HG03139 (cell line): ENCODE data around the gene SUN2.

Experiments
- ATAC-seq: cut with Tn5 transposase; IDR thresholded peaks from one replicate; pipeline ENCODE4 v1.9.1; 2021; ENCODE audit not compliant: unreplicated experiment

SUN2 gene

GRCh38 chr22:38777087-38777671 lies 21.4 kb upstream of the SUN2 start:
- ATAC-seq, result no peak

- no peak for ATAC-seq
Observed at GRCh38 chr22:38776086-38776485, 20.3 kb upstream of the SUN2 start.

- ATAC-seq, result no peak
Observed at GRCh38 chr22:38775656-38776055, 19.9 kb upstream of the SUN2 start.

GRCh38 chr22:38774496-38775166 lies 18.8 kb upstream of the SUN2 start:
- ATAC-seq, result no peak

GRCh38 chr22:38773363-38773946 lies 17.7 kb upstream of the SUN2 start:
- ATAC-seq, result no peak

GRCh38 chr22:38772623-38772873 lies 16.8 kb upstream of the SUN2 start:
- ATAC-seq, result no peak

- ATAC-seq, result no peak
Observed at GRCh38 chr22:38770257-38770949, 14.6 kb upstream of the SUN2 start.

GRCh38 chr22:38768036-38768435 lies 12.2 kb upstream of the SUN2 start:
- no peak for ATAC-seq

- no peak for ATAC-seq
Observed at GRCh38 chr22:38767313-38767712, 11.5 kb upstream of the SUN2 start.

- no peak for ATAC-seq
Observed at GRCh38 chr22:38766076-38766777, 10.4 kb upstream of the SUN2 start.

GRCh38 chr22:38762551-38762983 lies 6.8 kb upstream of the SUN2 start:
- ATAC-seq, result no peak

GRCh38 chr22:38761202-38762162 lies 5.7 kb upstream of the SUN2 start:
- no peak for ATAC-seq

GRCh38 chr22:38760477-38761201 lies 4.8 kb upstream of the SUN2 start:
- ATAC-seq, result no peak

- ATAC-seq, result no peak
Observed at GRCh38 chr22:38759005-38759404, 3.2 kb upstream of the SUN2 start.

GRCh38 chr22:38758276-38758945 lies 2.6 kb upstream of the SUN2 start:
- ATAC-seq, result no peak

- no peak for ATAC-seq
Observed at GRCh38 chr22:38757464-38757757, 1.6 kb upstream of the SUN2 start.

GRCh38 chr22:38756711-38757463 lies 1.1 kb upstream of the SUN2 start:
- ATAC-seq, result no peak

GRCh38 chr22:38755155-38755910 lies 465 bp downstream of the SUN2 start:
- ATAC-seq, result peak; percentile 23
